ACC112 (cell line): ENCODE results near the gene TMED3.

Source experiments
- H2AFZ ChIP-seq: fragments of 200-600 bp; sonication (generic); one replicate; pipeline ENCODE4 v1.6.0; 2017; ENCODE audit warnings: antibody characterized with exemption, low read length; ENCODE audit not compliant: unreplicated experiment
- H3K27ac ChIP-seq: fragments of 200-600 bp; sonication (generic); 2 replicates; pipeline ENCODE4 v1.5.1; 2014; ENCODE audit warnings: low read depth, mild to moderate bottlenecking, antibody characterized with exemption, low read length, moderate library complexity
- H3K27me3 ChIP-seq: fragments of 200-600 bp; sonication (generic); 2 replicates; pipeline ENCODE4 v1.6.1; 2014; ENCODE audit warnings: mild to moderate bottlenecking, antibody characterized with exemption, low read length, moderate library complexity, mixed read lengths; ENCODE audit not compliant: insufficient read depth
- H3K36me3 ChIP-seq: fragments of 200-600 bp; sonication (generic); 2 replicates; pipeline ENCODE4 v1.6.1; 2016; ENCODE audit warnings: mild to moderate bottlenecking, antibody characterized with exemption, low read length, moderate library complexity, mixed read lengths; ENCODE audit not compliant: insufficient read depth
- H3K4me1 ChIP-seq: fragments of 200-600 bp; sonication (generic); one replicate; pipeline ENCODE4 v1.6.1; 2016; ENCODE audit warnings: low read length, mixed read lengths; ENCODE audit not compliant: insufficient read depth, unreplicated experiment, control insufficient read depth
- H3K4me3 ChIP-seq: fragments of 200-600 bp; sonication (generic); 2 replicates; pipeline ENCODE4 v1.5.1; 2014; ENCODE audit warnings: mild to moderate bottlenecking, low read depth, low read length
- H3K79me2 ChIP-seq: fragments of 200-600 bp; sonication (generic); one replicate; pipeline ENCODE4 v1.6.0; 2016; ENCODE audit warnings: low read length; ENCODE audit not compliant: control insufficient read depth, unreplicated experiment, insufficient read depth

Gene TMED3

GRCh38 chr15:79349525-79349924 lies 38.6 kb downstream of the TMED3 start:
- no peaks in the 10 kb centered on the region for H3K79me2 ChIP-seq
- H3K27ac ChIP-seq, result no peak overlapping the region
- H3K4me3 ChIP-seq, result no peak overlapping the region
- H3K27me3 ChIP-seq, result no peaks in the 10 kb centered on the region
- H3K36me3 ChIP-seq, result no peaks in the 10 kb centered on the region
- no peaks in the 10 kb centered on the region for H3K4me1 ChIP-seq
- no peak overlapping the region for H2AFZ ChIP-seq

- H3K36me3 ChIP-seq, result no peaks in the 10 kb centered on the region
- no peak overlapping the region for H2AFZ ChIP-seq
- no peaks in the 10 kb centered on the region for H3K27me3 ChIP-seq
- no peaks in the 10 kb centered on the region for H3K4me1 ChIP-seq
- no peaks in the 10 kb centered on the region for H3K79me2 ChIP-seq
- H3K27ac ChIP-seq, result no peak overlapping the region
- H3K4me3 ChIP-seq, result no peak overlapping the region
Observed at GRCh38 chr15:79352206-79352605, 41.3 kb downstream of the TMED3 start.

GRCh38 chr15:79357566-79357965 lies 46.7 kb downstream of the TMED3 start:
- Histone ChIP-seq H3K27ac (no peak overlapping the region), H2AFZ (no peak overlapping the region), H3K27me3 (no peaks in the 10 kb centered on the region), H3K79me2 (no peaks in the 10 kb centered on the region), H3K36me3 (no peaks in the 10 kb centered on the region), H3K4me1 (no peaks in the 10 kb centered on the region), H3K4me3 (no peak overlapping the region)

- no peaks in the 10 kb centered on the region for H3K27me3 ChIP-seq
- H3K4me3 ChIP-seq, result no peak overlapping the region
- H3K36me3 ChIP-seq, result no peaks in the 10 kb centered on the region
- H2AFZ ChIP-seq, result no peak overlapping the region
- H3K4me1 ChIP-seq, result no peaks in the 10 kb centered on the region
- H3K79me2 ChIP-seq, result no peaks in the 10 kb centered on the region
- H3K27ac ChIP-seq, result no peak overlapping the region
Observed at GRCh38 chr15:79358069-79358468, 47.2 kb downstream of the TMED3 start.

GRCh38 chr15:79364571-79365240 lies 53.8 kb downstream of the TMED3 start:
- H3K27ac ChIP-seq, result no peak overlapping the region

GRCh38 chr15:79365765-79366164 lies 54.9 kb downstream of the TMED3 start:
- H3K27ac ChIP-seq, result no peak overlapping the region
- no peaks in the 10 kb centered on the region for H3K36me3 ChIP-seq
- no peaks in the 10 kb centered on the region for H3K4me1 ChIP-seq
- H3K27me3 ChIP-seq, result no peaks in the 10 kb centered on the region
- H3K79me2 ChIP-seq, result no peaks in the 10 kb centered on the region
- H2AFZ ChIP-seq, result no peak overlapping the region
- H3K4me3 ChIP-seq, result no peak overlapping the region

More at GRCh38 chr15:79364571-79365240, 53.8 kb downstream of the TMED3 start:
- H3K36me3 ChIP-seq, result no peaks in the 10 kb centered on the region
- H3K27me3 ChIP-seq, result no peaks in the 10 kb centered on the region
- H3K4me3 ChIP-seq, result no peak overlapping the region
- H3K79me2 ChIP-seq, result no peaks in the 10 kb centered on the region
- H2AFZ ChIP-seq, result no peak overlapping the region
- H3K4me1 ChIP-seq, result no peaks in the 10 kb centered on the region

- no peaks in the 10 kb centered on the region for H3K36me3 ChIP-seq
- no peak overlapping the region for H3K27ac ChIP-seq
- no peaks in the 10 kb centered on the region for H3K27me3 ChIP-seq
- no peaks in the 10 kb centered on the region for H3K4me1 ChIP-seq
- no peak overlapping the region for H3K4me3 ChIP-seq
- H3K79me2 ChIP-seq, result no peaks in the 10 kb centered on the region
- H2AFZ ChIP-seq, result no peak overlapping the region
Observed at GRCh38 chr15:79366691-79367090, 55.8 kb downstream of the TMED3 start.

GRCh38 chr15:79370716-79371115 lies 59.8 kb downstream of the TMED3 start:
- Histone ChIP-seq H3K27me3 (no peaks in the 10 kb centered on the region), H3K79me2 (no peaks in the 10 kb centered on the region), H3K36me3 (no peaks in the 10 kb centered on the region), H3K4me3 (no peak overlapping the region), H3K27ac (no peak overlapping the region), H3K4me1 (no peaks in the 10 kb centered on the region), H2AFZ (no peak overlapping the region)

- Histone ChIP-seq H3K4me1 (no peaks in the 10 kb centered on the region), H3K36me3 (no peaks in the 10 kb centered on the region), H3K4me3 (no peak overlapping the region), H3K79me2 (no peaks in the 10 kb centered on the region), H2AFZ (no peak overlapping the region), H3K27ac (no peak overlapping the region), H3K27me3 (no peaks in the 10 kb centered on the region)
Observed at GRCh38 chr15:79371591-79371990, 60.7 kb downstream of the TMED3 start.

GRCh38 chr15:79372428-79372827 lies 61.5 kb downstream of the TMED3 start:
- Histone ChIP-seq H3K36me3 (no peaks in the 10 kb centered on the region), H3K4me3 (no peak overlapping the region), H2AFZ (no peak overlapping the region), H3K79me2 (no peaks in the 10 kb centered on the region), H3K27me3 (no peaks in the 10 kb centered on the region), H3K4me1 (no peaks in the 10 kb centered on the region), H3K27ac (no peak overlapping the region)
